Measurements from ENCODE around the gene PSMB9. TPM values are rescaled to one million over a fixed set of nuclear protein-coding genes. Genes with fewer than 3 reads are reported as not detected.
"Not testable (repeated sequence)": the region's sequence is repeated elsewhere in the genome, so short reads cannot be mapped to it uniquely, and the experiment has no call there.

Gene PSMB9
- total and polyA plus RNA-seq, 5 experiments from 2014 or later, result 102 to 432 (median 402) TPM

- POLR2A ChIA-PET, result interaction anchor here (0.7 to 7.2 kb wide), 7 partner anchors 8 to 105 kb away, joined by 3 to 172 read pairs (median 13); partner anchors contain the start of genes PSMB8, PSMB9, TAP1 and TAP2
- peaks cover 9 to 37% (median 31%) of the 10 kb centered on the region in 4 donors for H3K4me1 Mint-ChIP-seq
- H3K27me3 Mint-ChIP-seq, result peaks cover 0 to 1% (median 0%) of the 10 kb centered on the region in 5 donors
- H3K9me3 Mint-ChIP-seq, result peaks cover 0 to 2% (median 0%) of the 10 kb centered on the region in 9 donors
- ATAC-seq (peak; percentile 80 to 88), DNase-seq (peak in 4 of 10 donors; percentile 22 to 55 (median 38))
- H3K27ac Mint-ChIP-seq, result peak overlapping the region; percentile 68 to 96 (median 92)
- H3K36me3 Mint-ChIP-seq, result peaks cover 0 to 6% (median 0%) of the 10 kb centered on the region in 3 donors
- H3K4me3 Mint-ChIP-seq, result peak overlapping the region; percentile 51 to 87 (median 68)
These were observed 13.1 kb downstream of the PSMB9 start for GRCh38 chr6:32867022-32867477.

DNA sequence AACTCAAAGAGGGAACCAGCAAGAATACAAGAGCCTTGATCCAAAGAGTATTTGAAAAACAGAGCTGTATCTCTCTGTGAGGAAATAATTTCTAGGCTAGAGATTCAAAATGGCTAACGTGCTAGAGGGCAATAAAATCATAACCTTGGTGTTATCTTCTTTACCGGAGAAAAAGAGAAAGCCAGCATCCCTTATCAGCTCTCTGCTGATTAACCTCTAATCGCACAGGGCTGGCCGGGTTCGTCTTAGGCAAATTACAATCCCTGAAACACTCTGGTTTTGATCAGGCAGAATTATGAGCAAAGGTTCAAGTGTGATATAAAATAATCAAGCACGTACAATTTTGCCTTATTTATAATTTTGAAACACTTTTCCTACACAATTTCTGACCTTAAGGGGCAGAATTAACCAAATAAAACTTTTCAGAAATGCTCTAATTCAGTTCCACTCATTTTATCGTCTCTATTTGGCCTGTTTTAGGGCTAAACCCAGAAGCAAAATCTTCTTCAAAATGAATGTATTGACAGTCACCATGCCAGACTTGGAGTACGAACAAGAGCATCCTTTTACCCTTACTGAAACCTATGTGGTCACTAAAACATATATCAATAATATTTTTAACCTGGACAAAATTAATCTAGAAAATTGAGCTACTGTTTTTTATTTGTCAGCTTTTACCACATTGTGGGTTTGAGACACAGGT, 13.7 kb downstream of the PSMB9 start:
- peaks cover 0 to 6% (median 0%) of the 10 kb centered on the region in 3 donors for H3K36me3 Mint-ChIP-seq
- DNase-seq (no peak), ATAC-seq (peak; percentile 19 to 26)
- H3K27ac Mint-ChIP-seq, result peak overlapping the region; percentile 68 to 96 (median 92)
- H3K27me3 Mint-ChIP-seq, result peaks cover 0 to 1% (median 0%) of the 10 kb centered on the region in 5 donors
- H3K4me1 Mint-ChIP-seq, result peaks cover 9 to 37% (median 31%) of the 10 kb centered on the region in 4 donors
- POLR2A ChIA-PET, result interaction anchor here (0.5 to 7.2 kb wide), 9 partner anchors 9 to 105 kb away, joined by 3 to 172 read pairs (median 5); partner anchors contain the start of genes PSMB8, PSMB9, TAP1 and TAP2
- peaks cover 0 to 5% (median 0%) of the 10 kb centered on the region in 9 donors for H3K9me3 Mint-ChIP-seq
- peak overlapping the region; percentile 51 to 87 (median 68) for H3K4me3 Mint-ChIP-seq

- Mint-ChIP-seq H3K27me3 (peaks cover 0 to 1% (median 0%) of the 10 kb centered on the region in 5 donors), H3K4me1 (peaks cover 9 to 37% (median 31%) of the 10 kb centered on the region in 4 donors), H3K36me3 (no peaks in the 10 kb centered on the region), H3K27ac (peak overlapping the region in 5 of 10 donors; percentile 9 to 93 (median 87)), H3K4me3 (peak overlapping the region in 2 of 10 donors; percentile 2), H3K9me3 (peaks cover 0 to 7% (median 0%) of the 10 kb centered on the region in 9 donors)
- DNase-seq (peak; percentile 75 to 92 (median 84)), ATAC-seq (peak; percentile 72 to 78)
- POLR2A ChIA-PET, result interaction anchor here (0.5 to 7.2 kb wide), 8 partner anchors 9 to 104 kb away, joined by 3 to 172 read pairs (median 9); partner anchors contain the start of genes PSMB8, PSMB9, TAP1 and TAP2
These were observed 14.3 kb downstream of the PSMB9 start for GRCh38 chr6:32868257-32868788.

DNA sequence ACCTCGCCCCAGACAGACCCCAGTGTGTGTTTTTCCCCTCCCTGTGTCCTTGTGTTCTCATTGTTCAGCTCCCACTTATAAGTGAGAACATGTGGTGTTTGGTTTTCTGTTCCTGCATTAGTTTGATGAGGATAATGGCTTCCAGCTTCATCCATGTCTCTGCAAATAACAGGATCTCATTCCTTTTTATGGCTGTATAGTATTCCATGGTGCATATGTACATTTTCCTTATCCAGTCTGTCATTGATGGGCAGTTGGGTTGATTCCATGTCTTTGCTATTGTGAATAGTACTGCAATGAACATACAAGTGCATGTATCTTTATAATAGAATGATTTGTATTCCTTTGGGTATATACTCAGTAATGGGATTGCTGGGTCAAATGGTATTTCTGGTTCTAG, 20.0 kb downstream of the PSMB9 start:
- not testable (repeated sequence) for ATAC-seq, H3K4me1 Mint-ChIP-seq, H3K4me3 Mint-ChIP-seq, H3K9me3 Mint-ChIP-seq, H3K36me3 Mint-ChIP-seq, H3K27me3 Mint-ChIP-seq, DNase-seq, H3K27ac Mint-ChIP-seq
- POLR2A ChIA-PET, result interaction anchor here (1.3 kb wide), 1 partner anchor 35 kb away, joined by 6 read pairs; the partner anchor contains the start of gene TAP2

DNA sequence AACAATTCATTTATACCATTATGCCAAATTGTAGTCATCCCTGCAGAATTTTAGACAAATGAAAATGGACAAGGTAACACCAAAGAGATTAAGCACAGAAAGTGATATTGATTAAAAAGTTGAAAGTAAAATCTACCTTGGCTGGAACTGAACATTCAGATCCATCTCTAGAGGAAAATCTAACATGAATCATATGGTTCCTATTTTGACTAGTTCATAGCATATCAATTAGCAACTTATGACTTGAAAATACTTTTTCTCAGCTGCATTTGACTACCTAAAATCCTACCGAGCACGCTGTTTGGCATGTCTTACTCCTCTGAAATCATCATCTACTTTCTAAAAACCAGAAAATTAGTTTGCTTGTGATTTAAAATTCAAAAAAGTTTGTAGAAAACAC, 22.6 kb downstream of the PSMB9 start:
- H3K9me3 Mint-ChIP-seq, result peaks cover 0 to 7% (median 0%) of the 10 kb centered on the region in 9 donors
- peaks cover 5 to 27% (median 16%) of the 10 kb centered on the region in 3 donors for H3K36me3 Mint-ChIP-seq
- H3K27ac Mint-ChIP-seq, result no peak overlapping the region
- no peak for DNase-seq
- H3K27me3 Mint-ChIP-seq, result peaks cover 0 to 5% (median 0%) of the 10 kb centered on the region in 5 donors
- POLR2A ChIA-PET, result interaction anchor here (1.5 kb wide), 1 partner anchor 23 kb away, joined by 4 read pairs; the partner anchor contains the start of genes PSMB9 and TAP1
- H3K4me1 Mint-ChIP-seq, result no peaks in the 10 kb centered on the region
- no peak overlapping the region for H3K4me3 Mint-ChIP-seq
- no peak for ATAC-seq

- no peak overlapping the region for H3K4me3 Mint-ChIP-seq
- H3K27me3 Mint-ChIP-seq, result peaks cover 0 to 5% (median 0%) of the 10 kb centered on the region in 5 donors
- POLR2A ChIA-PET, result interaction anchor here (0.9 kb wide), 1 partner anchor 42 kb away, joined by 3 read pairs; the partner anchor contains the start of gene TAP2
- peaks cover 0 to 2% (median 0%) of the 10 kb centered on the region in 4 donors for H3K4me1 Mint-ChIP-seq
- no peak for DNase-seq
- no peak for ATAC-seq
- H3K9me3 Mint-ChIP-seq, result no peaks in the 10 kb centered on the region
- H3K36me3 Mint-ChIP-seq, result peaks cover 5 to 28% (median 16%) of the 10 kb centered on the region in 3 donors
- peak overlapping the region in 1 of 10 donors; percentile 49 for H3K27ac Mint-ChIP-seq
These were observed 25.7 kb downstream of the PSMB9 start for GRCh38 chr6:32879691-32880090.

- ATAC-seq, DNase-seq, H3K27me3 Mint-ChIP-seq, H3K9me3 Mint-ChIP-seq, H3K4me3 Mint-ChIP-seq, H3K27ac Mint-ChIP-seq, POLR2A ChIA-PET, H3K4me1 Mint-ChIP-seq: not testable (repeated sequence)
- peaks cover 5 to 28% (median 16%) of the 10 kb centered on the region in 3 donors for H3K36me3 Mint-ChIP-seq
These were observed 27.0 kb downstream of the PSMB9 start for GRCh38 chr6:32880962-32881361.

GRCh38 chr6:32882879-32883250, 28.9 kb downstream of the PSMB9 start:
- Mint-ChIP-seq H3K9me3 (no peaks in the 10 kb centered on the region), H3K36me3 (peaks cover 5 to 26% (median 16%) of the 10 kb centered on the region in 3 donors), H3K27me3 (peaks cover 0 to 3% (median 0%) of the 10 kb centered on the region in 5 donors), H3K4me1 (peaks cover 0 to 5% (median 2%) of the 10 kb centered on the region in 4 donors), H3K4me3 (no peak overlapping the region), H3K27ac (no peak overlapping the region)
- DNase-seq, result no peak
- no peak for ATAC-seq
- POLR2A ChIA-PET, result no interaction called here

GRCh38 chr6:32883789-32884188, 29.8 kb downstream of the PSMB9 start:
- H3K4me3 Mint-ChIP-seq, result no peak overlapping the region
- peaks cover 0 to 5% (median 2%) of the 10 kb centered on the region in 4 donors for H3K4me1 Mint-ChIP-seq
- H3K36me3 Mint-ChIP-seq, result peaks cover 5 to 25% (median 13%) of the 10 kb centered on the region in 3 donors
- DNase-seq (no peak), ATAC-seq (no peak)
- POLR2A ChIA-PET, result interaction anchor here (0.9 kb wide), 2 partner anchors 76 to 105 kb away, joined by 3 read pairs; no protein-coding TSS in a partner anchor
- no peak overlapping the region for H3K27ac Mint-ChIP-seq
- peaks cover 0 to 3% (median 0%) of the 10 kb centered on the region in 5 donors for H3K27me3 Mint-ChIP-seq
- no peaks in the 10 kb centered on the region for H3K9me3 Mint-ChIP-seq

DNA sequence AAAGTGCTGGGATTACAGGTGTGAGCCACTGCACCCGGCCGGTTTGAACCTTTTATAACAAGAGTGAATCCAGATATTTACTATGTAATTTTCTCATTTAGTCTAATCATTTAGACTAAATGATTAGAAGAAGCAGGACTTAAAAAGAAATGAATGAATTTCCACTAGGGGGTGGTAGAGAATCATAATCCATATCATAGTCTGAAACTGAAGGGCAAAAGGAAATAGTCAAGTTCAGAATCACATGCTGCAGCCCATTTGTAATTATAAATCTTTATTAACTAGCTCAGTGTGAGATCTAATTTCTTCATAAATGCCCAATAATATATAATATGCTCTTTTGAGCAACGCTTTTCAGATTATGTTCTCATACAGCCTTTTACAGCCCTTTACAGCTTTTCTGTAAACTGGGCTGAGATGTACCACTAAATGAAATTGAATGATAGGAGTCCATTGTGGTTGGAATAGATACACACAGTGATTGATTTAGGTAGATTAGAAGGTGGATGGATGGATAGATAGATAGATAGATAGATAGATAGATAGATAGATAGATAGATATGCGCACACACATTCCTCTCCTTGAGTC, 31.8 kb downstream of the PSMB9 start:
- Mint-ChIP-seq H3K36me3 (peaks cover 0 to 8% (median 1%) of the 10 kb centered on the region in 3 donors), H3K27ac (peak overlapping the region in 1 of 10 donors; percentile 58), H3K27me3 (no peaks in the 10 kb centered on the region), H3K4me3 (no peak overlapping the region), H3K4me1 (peaks cover 0 to 5% (median 2%) of the 10 kb centered on the region in 4 donors), H3K9me3 (no peaks in the 10 kb centered on the region)
- DNase-seq (peak in 3 of 10 donors; percentile 74 to 78 (median 76)), ATAC-seq (peak; percentile 61 to 67)
- POLR2A ChIA-PET, result interaction anchor here (0.6 to 2.3 kb wide), 4 partner anchors 8 to 362 kb away, joined by 3 to 10 read pairs (median 6); no protein-coding TSS in a partner anchor

- ATAC-seq (no peak), DNase-seq (no peak)
- Mint-ChIP-seq H3K4me1 (peaks cover 0 to 8% (median 2%) of the 10 kb centered on the region in 4 donors), H3K36me3 (no peaks in the 10 kb centered on the region), H3K27ac (peak overlapping the region in 3 of 10 donors; percentile 2 to 47 (median 19)), H3K27me3 (no peaks in the 10 kb centered on the region), H3K4me3 (no peak overlapping the region), H3K9me3 (no peaks in the 10 kb centered on the region)
- POLR2A ChIA-PET, result interaction anchor here (1.3 to 2.3 kb wide), 3 partner anchors 7 to 98 kb away, joined by 6 to 10 read pairs (median 7); no protein-coding TSS in a partner anchor
These were observed 32.8 kb downstream of the PSMB9 start for GRCh38 chr6:32886681-32887383.

All from naive thymus-derived CD8-positive, alpha-beta T cell (primary cell).